RWPE1 (cell line): ENCODE data around the gene PCGF3.

ENCODE experiments used
- CTCF ChIA-PET: fragments of 350-600 bp; sonication (Branson Sonifier 250); formaldehyde crosslinking; extraction: SDS; loops from one replicate; lab custom pipeline; 2021; lab: Yijun Ruan, JAX
- POLR2A ChIA-PET: fragments of 400-600 bp; formaldehyde crosslinking; extraction: SDS; loops from one replicate; lab custom pipeline; 2020; ENCODE audit warnings: antibody characterized with exemption; ENCODE audit not compliant: low non-redundant PET; lab: Yijun Ruan, JAX
- DNase-seq: peaks from one replicate; pipeline ENCODE4 v3.0.0; 2012; ENCODE audit warnings: low spot score
- H3K27ac ChIP-seq: fragments of 450-650 bp; 2 replicates; pipeline ENCODE4 v1.5.1; 2017
- TF ChIP-seq, protein P1 (sequence below): fragments of 450-650 bp; conservative IDR thresholded peaks from 2 replicates; pipeline ENCODE4 v1.5.1; 2017; ENCODE audit warnings: low read depth, mild to moderate bottlenecking

PCGF3 gene

DNA sequence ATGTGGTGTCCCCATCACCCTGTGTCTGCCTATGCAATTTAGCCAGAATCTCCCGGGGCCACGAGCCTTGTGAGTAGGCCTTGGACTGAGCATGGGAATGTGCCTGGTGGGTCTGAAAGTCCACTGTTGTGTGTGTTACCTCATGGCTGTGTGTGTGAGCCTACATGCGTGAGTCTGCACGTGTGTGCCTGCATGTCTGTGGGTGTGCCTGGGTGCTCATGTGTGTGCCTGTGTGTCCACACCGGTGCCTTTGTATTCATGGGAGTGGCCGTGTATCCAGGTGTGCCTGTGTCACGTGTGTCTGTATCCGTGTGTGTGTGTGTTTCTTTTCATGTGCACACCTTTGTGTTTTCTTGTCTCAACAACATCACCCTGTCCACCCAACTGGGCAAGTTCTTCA lies 45.8 kb upstream of the PCGF3 start:
- no peak for DNase-seq
- POLR2A ChIA-PET, result no interaction called here
- CTCF ChIA-PET, result no interaction called here
- TF ChIP-seq, protein P1, sequence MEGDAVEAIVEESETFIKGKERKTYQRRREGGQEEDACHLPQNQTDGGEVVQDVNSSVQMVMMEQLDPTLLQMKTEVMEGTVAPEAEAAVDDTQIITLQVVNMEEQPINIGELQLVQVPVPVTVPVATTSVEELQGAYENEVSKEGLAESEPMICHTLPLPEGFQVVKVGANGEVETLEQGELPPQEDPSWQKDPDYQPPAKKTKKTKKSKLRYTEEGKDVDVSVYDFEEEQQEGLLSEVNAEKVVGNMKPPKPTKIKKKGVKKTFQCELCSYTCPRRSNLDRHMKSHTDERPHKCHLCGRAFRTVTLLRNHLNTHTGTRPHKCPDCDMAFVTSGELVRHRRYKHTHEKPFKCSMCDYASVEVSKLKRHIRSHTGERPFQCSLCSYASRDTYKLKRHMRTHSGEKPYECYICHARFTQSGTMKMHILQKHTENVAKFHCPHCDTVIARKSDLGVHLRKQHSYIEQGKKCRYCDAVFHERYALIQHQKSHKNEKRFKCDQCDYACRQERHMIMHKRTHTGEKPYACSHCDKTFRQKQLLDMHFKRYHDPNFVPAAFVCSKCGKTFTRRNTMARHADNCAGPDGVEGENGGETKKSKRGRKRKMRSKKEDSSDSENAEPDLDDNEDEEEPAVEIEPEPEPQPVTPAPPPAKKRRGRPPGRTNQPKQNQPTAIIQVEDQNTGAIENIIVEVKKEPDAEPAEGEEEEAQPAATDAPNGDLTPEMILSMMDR, result no peak
- no peak overlapping the region for H3K27ac ChIP-seq

DNA sequence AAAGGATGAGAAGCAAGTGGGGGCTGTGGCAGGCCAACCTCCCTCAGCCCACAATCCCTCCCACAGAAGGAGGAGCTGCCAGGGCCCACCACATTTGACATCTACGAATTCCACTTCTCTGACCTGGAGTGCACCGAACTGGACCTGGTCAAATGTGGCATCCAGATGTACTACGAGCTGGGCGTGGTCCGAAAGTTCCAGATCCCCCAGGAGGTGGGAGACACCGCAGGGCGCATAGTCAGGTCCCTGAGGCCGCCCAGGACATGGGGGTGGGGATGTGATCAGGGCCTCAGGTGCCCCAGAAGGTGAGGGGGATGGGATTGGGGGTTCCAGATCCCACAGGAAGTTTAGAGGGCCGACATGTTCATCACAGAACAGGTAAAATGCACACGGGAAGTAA lies 45.2 kb upstream of the PCGF3 start:
- no peak for DNase-seq
- CTCF ChIA-PET, result no interaction called here
- POLR2A ChIA-PET, result no interaction called here
- TF ChIP-seq, protein P1, result no peak
- no peak overlapping the region for H3K27ac ChIP-seq

DNA sequence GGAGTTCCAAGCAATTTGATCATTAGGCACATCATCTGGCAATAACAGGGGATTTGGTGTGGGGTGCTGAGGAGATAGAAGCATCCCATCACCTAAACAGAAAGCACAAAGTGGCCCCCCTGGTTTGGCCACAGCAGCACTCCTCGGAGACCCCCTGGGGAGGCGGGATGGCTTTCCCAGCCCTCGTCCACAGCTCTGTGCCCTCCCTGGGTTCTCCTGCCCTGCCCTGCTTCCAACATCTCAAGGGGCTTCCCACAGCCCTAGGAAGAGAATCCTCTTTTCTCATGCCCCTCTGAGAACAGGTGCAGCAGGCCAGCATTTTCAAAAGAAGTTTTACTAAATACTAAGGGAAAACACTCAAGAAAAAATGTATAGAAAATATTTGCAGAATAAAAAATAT lies 44.4 kb upstream of the PCGF3 start:
- ChIA-PET POLR2A (no interaction called here), CTCF (no interaction called here)

DNA sequence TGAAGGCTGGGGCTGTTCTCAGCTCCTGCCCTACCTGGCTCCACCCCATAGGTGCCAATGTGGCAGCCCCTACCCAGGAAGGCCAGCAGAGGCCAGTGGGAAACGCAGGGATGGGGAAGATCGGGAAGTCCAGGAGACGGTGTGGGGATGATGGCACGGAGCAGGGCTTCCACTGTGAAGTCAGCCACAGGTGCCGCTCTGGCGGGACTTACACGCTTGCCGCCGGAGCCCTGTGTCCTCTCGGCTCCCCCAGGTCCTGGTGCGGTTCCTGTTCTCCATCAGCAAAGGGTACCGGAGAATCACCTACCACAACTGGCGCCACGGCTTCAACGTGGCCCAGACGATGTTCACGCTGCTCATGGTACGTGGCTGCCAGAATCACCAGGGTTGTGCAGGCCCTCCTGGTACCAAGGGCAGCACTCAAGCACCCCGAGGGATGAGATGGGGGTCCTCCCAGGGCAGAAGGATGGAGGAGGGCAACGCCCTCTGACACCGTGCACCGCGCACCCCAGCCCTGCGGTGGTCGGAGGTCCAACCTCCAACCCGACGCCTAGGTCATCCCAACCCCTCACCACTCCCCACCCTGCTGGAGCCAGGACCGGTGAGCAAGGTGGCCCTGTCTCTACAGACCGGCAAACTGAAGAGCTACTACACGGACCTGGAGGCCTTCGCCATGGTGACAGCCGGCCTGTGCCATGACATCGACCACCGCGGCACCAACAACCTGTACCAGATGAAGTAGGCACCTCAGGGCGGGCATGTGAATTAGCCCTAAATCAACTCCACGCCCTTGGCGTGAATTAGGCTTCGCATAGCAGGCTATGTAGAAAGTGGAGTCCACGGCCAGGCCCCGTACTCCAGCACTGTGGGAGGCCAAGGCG lies 43.5 kb upstream of the PCGF3 start:
- ChIA-PET CTCF (interaction anchor here (0.7 kb wide), 1 partner anchor 10 kb away, joined by 3 read pairs; no protein-coding TSS in a partner anchor), POLR2A (no interaction called here)
- H3K27ac ChIP-seq, result no peak overlapping the region
- TF ChIP-seq, protein P1, result no peak
- no peak for DNase-seq

More for the DNA sequence above, 44.4 kb upstream of the PCGF3 start:
- TF ChIP-seq, protein P1, result no peak
- no peak for DNase-seq
- no peak overlapping the region for H3K27ac ChIP-seq

DNA sequence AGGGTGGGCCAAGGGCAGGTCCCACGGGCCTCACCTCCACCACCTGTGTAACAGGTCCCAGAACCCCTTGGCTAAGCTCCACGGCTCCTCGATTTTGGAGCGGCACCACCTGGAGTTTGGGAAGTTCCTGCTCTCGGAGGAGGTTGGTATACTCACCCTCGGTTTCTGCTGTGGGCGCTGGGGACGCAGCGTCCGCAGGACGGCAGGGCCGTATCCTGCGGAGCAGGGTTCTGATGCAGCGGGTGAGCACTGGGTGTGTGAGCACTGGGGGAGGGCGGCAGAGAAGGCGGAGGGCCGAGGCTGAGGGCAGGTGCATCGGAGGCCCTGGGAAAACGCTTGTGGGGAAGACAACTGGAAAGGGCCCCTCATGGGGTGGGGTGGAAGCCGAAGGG lies 42.6 kb upstream of the PCGF3 start:
- ChIA-PET CTCF (no interaction called here), POLR2A (no interaction called here)
- DNase-seq, result no peak
- no peak overlapping the region for H3K27ac ChIP-seq
- TF ChIP-seq, protein P1, result no peak

DNA sequence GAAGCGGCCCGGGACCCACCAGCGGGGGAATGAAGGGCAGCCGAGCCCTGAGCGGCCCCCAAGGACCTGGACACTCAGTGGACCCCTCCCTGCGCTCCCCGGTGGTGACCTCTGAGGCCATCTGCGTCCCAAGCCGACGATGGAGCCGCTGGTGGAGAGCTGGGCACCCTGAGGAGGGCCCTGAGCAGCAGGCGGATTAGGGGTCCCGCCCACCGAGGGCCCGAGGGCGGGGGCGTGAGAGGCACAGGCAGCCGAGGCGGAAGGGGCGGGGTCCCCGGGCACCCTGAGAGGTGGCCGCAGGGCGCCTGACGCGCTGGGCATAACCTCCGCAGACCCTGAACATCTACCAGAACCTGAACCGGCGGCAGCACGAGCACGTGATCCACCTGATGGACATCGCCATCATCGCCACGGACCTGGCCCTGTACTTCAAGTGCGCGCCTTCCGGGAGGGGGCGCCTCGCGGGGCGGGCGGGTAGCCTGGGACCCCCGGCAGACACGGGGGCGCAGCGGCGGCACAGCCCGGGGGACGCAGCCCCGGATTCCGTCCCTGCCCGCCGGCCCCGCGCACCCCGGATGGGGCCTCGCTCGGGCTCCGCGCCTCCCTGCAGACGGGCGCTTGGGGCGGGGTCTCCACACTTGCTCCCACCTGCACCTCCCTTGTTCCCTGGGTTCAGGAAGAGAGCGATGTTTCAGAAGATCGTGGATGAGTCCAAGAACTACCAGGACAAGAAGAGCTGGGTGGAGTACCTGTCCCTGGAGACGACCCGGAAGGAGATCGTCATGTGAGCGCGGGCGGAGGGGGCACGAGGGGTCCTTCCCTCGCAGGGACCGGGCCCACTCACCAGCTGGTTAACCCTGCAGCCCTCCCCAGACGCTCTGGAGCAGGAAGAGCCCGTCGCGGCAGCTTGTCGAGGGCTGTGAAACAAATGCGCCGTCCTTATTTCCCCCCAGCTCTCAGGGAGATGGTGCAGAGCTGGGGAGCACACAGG lies 41.9 kb upstream of the PCGF3 start:
- TF ChIP-seq, protein P1, result no peak
- no peak for DNase-seq
- ChIA-PET CTCF (no interaction called here), POLR2A (no interaction called here)
- H3K27ac ChIP-seq, result no peak overlapping the region
